ENCODE data around the gene VENTX.

- TF ChIP-seq, protein P1, sequence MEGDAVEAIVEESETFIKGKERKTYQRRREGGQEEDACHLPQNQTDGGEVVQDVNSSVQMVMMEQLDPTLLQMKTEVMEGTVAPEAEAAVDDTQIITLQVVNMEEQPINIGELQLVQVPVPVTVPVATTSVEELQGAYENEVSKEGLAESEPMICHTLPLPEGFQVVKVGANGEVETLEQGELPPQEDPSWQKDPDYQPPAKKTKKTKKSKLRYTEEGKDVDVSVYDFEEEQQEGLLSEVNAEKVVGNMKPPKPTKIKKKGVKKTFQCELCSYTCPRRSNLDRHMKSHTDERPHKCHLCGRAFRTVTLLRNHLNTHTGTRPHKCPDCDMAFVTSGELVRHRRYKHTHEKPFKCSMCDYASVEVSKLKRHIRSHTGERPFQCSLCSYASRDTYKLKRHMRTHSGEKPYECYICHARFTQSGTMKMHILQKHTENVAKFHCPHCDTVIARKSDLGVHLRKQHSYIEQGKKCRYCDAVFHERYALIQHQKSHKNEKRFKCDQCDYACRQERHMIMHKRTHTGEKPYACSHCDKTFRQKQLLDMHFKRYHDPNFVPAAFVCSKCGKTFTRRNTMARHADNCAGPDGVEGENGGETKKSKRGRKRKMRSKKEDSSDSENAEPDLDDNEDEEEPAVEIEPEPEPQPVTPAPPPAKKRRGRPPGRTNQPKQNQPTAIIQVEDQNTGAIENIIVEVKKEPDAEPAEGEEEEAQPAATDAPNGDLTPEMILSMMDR (conservative IDR thresholded peaks at IDR 0.05), result no peak
- TF ChIP-seq ZFX (IDR thresholded peaks at IDR 0.05), result no peak
Measured at GRCh38 chr10:133201948-133202725, 35.5 kb upstream of the VENTX start.

All from C4-2B (cell line).